Body of pancreas (tissue), 4 donors: ENCODE data around the gene COMT. TPM values are rescaled to one million over a fixed set of nuclear protein-coding genes. Genes with fewer than 3 reads are reported as not detected.

Source experiments
- ATAC-seq: fragments of 150-250 bp; one replicate; pipeline ENCODE4 v1.9.1; 2016
- DNase-seq, 4 donors: peaks; one replicate each; pipeline ENCODE4 v3.0.0-alpha.2; 2019
- H3K27ac ChIP-seq, 4 donors: fragments of 200-600 bp; sonication (generic); 1 replicate in 3 of 4; 2 replicates in 1 of 4; pipeline versions ENCODE4 v1.5.1 to v1.6.1; 2016 to 2019; ENCODE audit warnings: mild to moderate bottlenecking in 1 of 4, mixed read lengths in 1 of 4, moderate library complexity in 1 of 4
- H3K27me3 ChIP-seq, 2 donors: fragments of 200-600 bp; sonication (generic); one replicate each; pipeline ENCODE4 v1.6.0; 2016; ENCODE audit warnings: mild to moderate bottlenecking in 1 of 2
- H3K36me3 ChIP-seq, 2 donors: fragments of 200-600 bp; sonication (generic); replicated peaks in 1 of 2; 2 replicates each; pipeline ENCODE4 v1.5.1; 2016; ENCODE audit warnings: low read depth in 2 of 2; ENCODE audit not compliant: insufficient read depth in 1 of 2
- H3K4me1 ChIP-seq: fragments of 200-600 bp; sonication (generic); one replicate; pipeline ENCODE4 v1.6.0; 2016
- H3K4me3 ChIP-seq, 2 donors: fragments of 200-600 bp; sonication (generic); 1 replicate in 1 of 2; 2 replicates in 1 of 2; pipeline ENCODE4 v1.5.1; 2016 to 2019
- H3K9me3 ChIP-seq, 3 donors: fragments of 200-600 bp; sonication (generic); 1 replicate in 2 of 3; 2 replicates in 1 of 3; pipeline ENCODE4 v1.5.1; 2016
- POLR2A ChIP-seq, 3 donors: fragments of 450-650 bp; IDR thresholded peaks; one replicate each; pipeline ENCODE4 v1.6.1; 2016; ENCODE audit warnings: antibody characterized with exemption in 3 of 3, mild to moderate bottlenecking in 2 of 3
- WGBS, 2 donors: methylation state at CpG; one replicate each; pipeline ENCODE4 v1.1.5; 2017; 5-methylcytosine and 5-hydroxymethylcytosine counted together
- intact Hi-C: fragments of 100-400 bp; cut with DNase I; formaldehyde crosslinking; loops from one replicate; pipeline ENCODE4 v1.15.1; 2023
- total RNA-seq, 2 donors: library from RNA; depleted of rRNA; stranded (reverse); fragments of >200 nt; gene quantifications; one replicate each; pipeline ENCODE4 v1.1.0, GENCODE V29; 2016
- TF ChIP-seq, protein P1 (sequence below), 7 experiments: fragments of 450-650 bp in 4 of 7; fragments of 200-600 bp in 3 of 7; sonication (generic) in 3 of 7; IDR thresholded peaks; one replicate each; pipeline ENCODE4 v1.5.1; 2016 to 2019; ENCODE audit warnings: antibody characterized with exemption in 7 of 7

Gene COMT
- total RNA-seq, 2 donors from 2014 or later, result 85.6 to 98.2 TPM

DNA sequence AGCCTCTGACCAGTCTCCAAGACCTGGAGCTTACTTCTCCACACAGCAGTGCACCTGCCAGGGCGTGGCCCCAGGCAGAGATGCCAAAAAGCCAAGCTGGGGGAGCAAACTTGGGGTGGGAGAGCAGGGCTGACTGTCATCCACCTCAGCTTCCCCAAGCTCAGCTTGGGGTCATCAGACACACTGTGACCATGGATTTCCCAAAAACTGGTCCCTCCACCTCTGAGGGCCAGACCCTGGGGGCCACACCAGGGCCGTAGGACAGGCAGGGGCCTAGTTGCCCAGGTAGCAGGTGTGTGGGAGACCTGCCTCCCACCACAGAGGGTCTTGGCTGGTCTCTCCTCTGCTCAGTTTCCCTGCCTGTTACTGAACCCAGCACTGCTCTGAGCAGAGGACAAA lies 44.4 kb downstream of the COMT start:
- no peak for ATAC-seq
- Histone ChIP-seq H3K27ac (peak overlapping the region in 2 of 4 donors; percentile 77 to 80), H3K4me1 (peaks cover 23% of the 10 kb centered on the region), H3K4me3 (no peak overlapping the region), H3K9me3 (no peaks in the 10 kb centered on the region), H3K36me3 (no peaks in the 10 kb centered on the region), H3K27me3 (no peaks in the 10 kb centered on the region)
- WGBS, 2 donors, result 78% methylated on average over 2 of the region's 2 CpGs; no CpG with 5 or more reads in 1 of the 2 donors
- TF ChIP-seq POLR2A (IDR thresholded peaks at IDR 0.05), result no peak
- TF ChIP-seq, protein P1, sequence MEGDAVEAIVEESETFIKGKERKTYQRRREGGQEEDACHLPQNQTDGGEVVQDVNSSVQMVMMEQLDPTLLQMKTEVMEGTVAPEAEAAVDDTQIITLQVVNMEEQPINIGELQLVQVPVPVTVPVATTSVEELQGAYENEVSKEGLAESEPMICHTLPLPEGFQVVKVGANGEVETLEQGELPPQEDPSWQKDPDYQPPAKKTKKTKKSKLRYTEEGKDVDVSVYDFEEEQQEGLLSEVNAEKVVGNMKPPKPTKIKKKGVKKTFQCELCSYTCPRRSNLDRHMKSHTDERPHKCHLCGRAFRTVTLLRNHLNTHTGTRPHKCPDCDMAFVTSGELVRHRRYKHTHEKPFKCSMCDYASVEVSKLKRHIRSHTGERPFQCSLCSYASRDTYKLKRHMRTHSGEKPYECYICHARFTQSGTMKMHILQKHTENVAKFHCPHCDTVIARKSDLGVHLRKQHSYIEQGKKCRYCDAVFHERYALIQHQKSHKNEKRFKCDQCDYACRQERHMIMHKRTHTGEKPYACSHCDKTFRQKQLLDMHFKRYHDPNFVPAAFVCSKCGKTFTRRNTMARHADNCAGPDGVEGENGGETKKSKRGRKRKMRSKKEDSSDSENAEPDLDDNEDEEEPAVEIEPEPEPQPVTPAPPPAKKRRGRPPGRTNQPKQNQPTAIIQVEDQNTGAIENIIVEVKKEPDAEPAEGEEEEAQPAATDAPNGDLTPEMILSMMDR (IDR thresholded peaks at IDR 0.05), result no peak
- intact Hi-C loops, result no loop called here
- no peak for DNase-seq

DNA sequence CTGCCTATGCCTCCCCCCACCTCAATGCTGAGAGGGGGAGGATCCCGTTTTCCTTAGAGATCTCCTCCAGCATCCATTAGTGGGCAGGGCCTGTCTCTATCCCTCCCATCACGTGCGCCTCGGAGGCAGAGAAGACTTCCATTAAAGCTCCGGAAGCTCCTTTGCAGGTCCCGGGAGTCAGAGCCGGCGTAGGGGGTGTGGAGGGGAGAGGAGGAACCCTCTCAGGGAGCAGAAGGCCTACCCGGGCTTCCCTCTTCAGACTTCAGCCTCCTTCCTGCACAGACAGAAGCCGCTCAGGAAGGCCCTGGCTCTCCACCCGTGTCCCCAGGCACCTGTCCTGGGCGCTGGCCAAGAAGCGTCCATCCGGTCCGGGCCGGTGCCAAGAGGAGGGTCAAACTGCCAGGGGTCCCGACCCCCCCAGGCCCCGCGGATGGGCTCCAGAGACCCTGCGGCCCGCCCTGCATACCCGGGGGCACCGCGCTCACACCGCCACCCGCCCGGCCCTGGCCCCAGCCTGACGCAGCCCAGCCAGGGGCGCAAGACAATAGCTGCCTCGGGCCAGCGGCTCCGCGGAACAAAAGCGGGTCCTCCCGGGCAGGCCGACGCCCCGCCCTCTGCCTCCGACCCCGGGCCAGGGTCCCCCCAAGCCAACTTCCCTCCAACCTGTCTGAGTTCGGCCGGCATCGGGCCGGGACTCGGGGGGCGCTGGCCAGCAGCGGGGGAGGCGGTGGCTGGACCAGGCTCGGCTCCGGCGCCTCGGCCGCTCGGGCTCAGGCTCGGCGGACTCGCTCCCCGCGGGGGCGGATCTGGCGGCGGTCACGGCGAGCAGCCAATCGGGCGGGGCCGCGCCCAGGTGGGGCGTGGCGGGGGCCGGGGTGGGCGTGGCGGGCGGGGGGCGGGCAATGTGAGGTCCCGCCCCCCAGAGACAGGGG lies 45.1 kb downstream of the COMT start:
- TF ChIP-seq, protein P1 (IDR thresholded peaks at IDR 0.05), result no peak
- peak; percentile 50 to 67 (median 65) for TF ChIP-seq POLR2A (IDR thresholded peaks at IDR 0.05)
- Histone ChIP-seq H3K4me3 (peak overlapping the region; percentile 5 to 57), H3K36me3 (no peaks in the 10 kb centered on the region), H3K27me3 (no peaks in the 10 kb centered on the region), H3K9me3 (no peaks in the 10 kb centered on the region), H3K4me1 (peaks cover 23% of the 10 kb centered on the region), H3K27ac (peak overlapping the region; percentile 17 to 80 (median 78))
- ATAC-seq, result peak; percentile 92
- intact Hi-C loops, result no loop called here
- 5 to 31% methylated on average over 8 to 52 of the region's 76 CpGs for WGBS, 2 donors
- DNase-seq, result peak; percentile 75 to 81 (median 78)

DNA sequence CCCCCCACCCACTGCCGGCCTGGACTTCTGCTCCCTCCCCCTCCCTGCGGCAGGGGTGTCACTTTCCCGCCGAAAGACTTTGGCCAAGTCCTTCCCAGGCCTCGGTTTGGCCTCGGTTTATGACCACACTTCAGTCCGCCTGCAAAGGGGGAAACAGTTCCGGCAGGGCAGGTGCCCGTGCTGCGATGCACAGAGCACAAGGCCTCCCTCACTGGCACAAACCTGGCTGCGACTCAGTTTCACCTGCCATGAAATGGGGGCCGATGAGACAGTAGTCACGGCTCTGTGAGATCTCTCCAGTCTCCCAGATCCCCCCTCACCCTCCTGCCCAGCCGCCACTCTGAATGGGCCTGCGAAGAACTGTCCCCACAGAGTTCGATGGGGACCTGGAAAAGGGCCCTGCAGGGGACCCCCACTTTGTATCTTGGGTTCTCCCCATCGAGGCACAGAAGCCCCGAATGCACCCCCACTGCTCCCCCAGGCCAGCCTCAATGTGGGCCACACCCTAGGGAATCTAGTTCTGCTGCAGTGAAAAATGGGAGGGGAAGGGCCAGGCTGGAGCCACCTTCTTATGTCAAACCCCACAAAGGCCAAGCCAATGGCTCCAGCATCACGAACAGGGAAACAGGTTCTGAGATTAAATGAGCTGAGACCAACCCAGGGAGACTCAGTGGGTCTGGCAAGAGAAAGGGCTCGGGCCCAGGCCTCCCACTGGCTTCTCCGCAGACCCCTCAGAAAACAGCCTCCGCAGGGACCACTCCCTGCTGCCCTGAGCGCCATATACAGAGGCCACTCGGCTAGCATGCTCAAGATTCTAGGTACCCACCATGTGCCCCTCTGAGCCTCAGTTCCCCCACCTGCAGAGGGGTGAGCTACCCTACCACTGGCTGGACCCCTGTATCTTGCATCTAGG lies 46.1 kb downstream of the COMT start:
- Histone ChIP-seq H3K4me3 (no peak overlapping the region), H3K9me3 (no peaks in the 10 kb centered on the region), H3K27ac (peak overlapping the region in 2 of 4 donors; percentile 17 to 36), H3K36me3 (no peaks in the 10 kb centered on the region), H3K4me1 (peaks cover 23% of the 10 kb centered on the region), H3K27me3 (no peaks in the 10 kb centered on the region)
- DNase-seq (no peak), ATAC-seq (no peak)
- TF ChIP-seq, protein P1 (IDR thresholded peaks at IDR 0.05), result no peak
- intact Hi-C loops, result no loop called here
- WGBS, 2 donors, result 78 to 83% methylated on average over 10 to 19 of the region's 24 CpGs

DNA sequence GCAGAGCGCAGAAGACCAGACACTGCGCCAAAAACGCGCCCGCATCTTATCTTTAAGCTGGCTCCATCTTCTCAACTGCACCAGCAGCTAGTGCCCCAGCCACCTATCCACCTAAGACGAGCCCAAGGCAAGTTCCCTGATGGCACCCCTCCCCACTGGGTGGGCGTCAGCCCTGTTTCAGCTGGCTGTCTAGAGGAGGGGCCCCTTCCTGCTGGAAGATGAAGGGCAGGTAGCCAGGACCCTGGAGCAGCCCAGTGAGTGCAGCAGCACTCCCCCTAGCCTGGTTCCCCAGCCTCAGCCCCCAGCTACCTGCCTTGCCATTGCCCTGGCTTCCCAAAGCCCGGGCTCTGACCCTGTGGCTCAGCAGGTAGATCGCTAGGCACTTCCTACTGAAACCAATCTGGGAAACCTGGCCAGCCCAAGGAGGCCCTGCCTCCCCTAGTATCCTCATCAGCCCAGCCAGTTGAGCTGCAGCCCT lies 46.8 kb downstream of the COMT start:
- DNase-seq, result no peak
- peaks cover 23% of the 10 kb centered on the region for H3K4me1 ChIP-seq
- 95 to 96% methylated on average over 8 to 9 of the region's 9 CpGs for WGBS, 2 donors

More for the DNA sequence above, 46.8 kb downstream of the COMT start:
- Histone ChIP-seq H3K9me3 (no peaks in the 10 kb centered on the region), H3K4me3 (no peak overlapping the region), H3K27ac (no peak overlapping the region), H3K27me3 (no peaks in the 10 kb centered on the region), H3K36me3 (no peaks in the 10 kb centered on the region)
- intact Hi-C loops, result no loop called here
- no peak for TF ChIP-seq POLR2A (IDR thresholded peaks at IDR 0.05)
- TF ChIP-seq, protein P1 (IDR thresholded peaks at IDR 0.05), result no peak
- no peak for ATAC-seq
